ENCODE results near the gene GGCT. TPM values are rescaled to one million over a fixed set of nuclear protein-coding genes. Genes with fewer than 3 reads are reported as not detected.

The GGCT gene
- total RNA-seq, 2 donors from 2014 or later: 46.4 to 48.9 TPM

- Mint-ChIP-seq H3K27ac (peak overlapping the region; percentile 4), H3K27me3 (ENCODE audit: insufficient read depth) (peaks cover 48% of the 10 kb centered on the region), H3K4me3 (no peak overlapping the region), H3K36me3 (ENCODE audit: low read depth) (no peaks in the 10 kb centered on the region), H3K9me3 (no peaks in the 10 kb centered on the region), H3K4me1 (peaks cover 33% of the 10 kb centered on the region)
- no peak overlapping the region for H3K9ac ChIP-seq (ENCODE audit: extremely low read depth, low read length, poor library complexity, severe bottlenecking)
- TF ChIP-seq, protein P1, sequence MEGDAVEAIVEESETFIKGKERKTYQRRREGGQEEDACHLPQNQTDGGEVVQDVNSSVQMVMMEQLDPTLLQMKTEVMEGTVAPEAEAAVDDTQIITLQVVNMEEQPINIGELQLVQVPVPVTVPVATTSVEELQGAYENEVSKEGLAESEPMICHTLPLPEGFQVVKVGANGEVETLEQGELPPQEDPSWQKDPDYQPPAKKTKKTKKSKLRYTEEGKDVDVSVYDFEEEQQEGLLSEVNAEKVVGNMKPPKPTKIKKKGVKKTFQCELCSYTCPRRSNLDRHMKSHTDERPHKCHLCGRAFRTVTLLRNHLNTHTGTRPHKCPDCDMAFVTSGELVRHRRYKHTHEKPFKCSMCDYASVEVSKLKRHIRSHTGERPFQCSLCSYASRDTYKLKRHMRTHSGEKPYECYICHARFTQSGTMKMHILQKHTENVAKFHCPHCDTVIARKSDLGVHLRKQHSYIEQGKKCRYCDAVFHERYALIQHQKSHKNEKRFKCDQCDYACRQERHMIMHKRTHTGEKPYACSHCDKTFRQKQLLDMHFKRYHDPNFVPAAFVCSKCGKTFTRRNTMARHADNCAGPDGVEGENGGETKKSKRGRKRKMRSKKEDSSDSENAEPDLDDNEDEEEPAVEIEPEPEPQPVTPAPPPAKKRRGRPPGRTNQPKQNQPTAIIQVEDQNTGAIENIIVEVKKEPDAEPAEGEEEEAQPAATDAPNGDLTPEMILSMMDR (conservative IDR thresholded peaks at IDR 0.05): no peak
- peaks cover 4% of the 10 kb centered on the region for H3K4me1 ChIP-seq (ENCODE audit: control insufficient read depth, insufficient read depth, low read length)
- H3K27me3 ChIP-seq (ENCODE audit: control insufficient read depth, insufficient read depth, low read length, poor library complexity, severe bottlenecking): peaks cover 49% of the 10 kb centered on the region
- H3K36me3 ChIP-seq (ENCODE audit: control insufficient read depth, insufficient read depth, low read length): no peaks in the 10 kb centered on the region
- DNase-seq: no peak
- no peak overlapping the region for H3K27ac ChIP-seq (ENCODE audit: low read depth, low read length)
- no peak overlapping the region for H3K4me3 ChIP-seq (ENCODE audit: low read length)
- 92 to 100% methylated on average over 2 of the region's 2 CpGs for WGBS, 2 experiments (ENCODE audit: insufficient coverage in 1 of 2, insufficient read length in 1 of 2)
- H3K9me3 ChIP-seq (ENCODE audit: control insufficient read depth, low read length): no peaks in the 10 kb centered on the region
Observed at GRCh38 chr7:30471205-30471604, 33.4 kb downstream of the GGCT start.

DNA sequence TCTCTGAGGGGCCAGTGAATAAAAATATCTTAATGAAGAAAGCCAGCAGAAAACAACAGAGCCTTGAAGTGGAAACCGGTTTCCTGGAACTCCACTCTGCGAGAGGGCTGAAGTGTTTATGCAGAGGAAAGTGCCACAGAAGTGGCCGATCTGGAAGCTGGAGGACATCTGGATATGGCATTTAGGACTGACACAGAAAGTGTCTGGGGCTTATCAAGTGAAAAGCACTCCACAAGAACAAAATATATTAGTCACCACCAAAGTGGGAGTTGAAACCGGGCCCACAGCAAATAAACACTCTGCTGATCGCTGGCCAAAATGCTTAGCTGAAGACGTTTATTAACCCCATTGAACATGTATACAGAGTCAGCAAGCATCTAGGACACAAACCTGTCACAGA, 33.9 kb downstream of the GGCT start:
- peaks cover 45% of the 10 kb centered on the region for H3K27me3 ChIP-seq (ENCODE audit: control insufficient read depth, insufficient read depth, low read length, poor library complexity, severe bottlenecking)
- H3K9ac ChIP-seq (ENCODE audit: extremely low read depth, low read length, poor library complexity, severe bottlenecking): no peak overlapping the region
- no peak overlapping the region for H3K4me3 ChIP-seq (ENCODE audit: low read length)
- no peak for DNase-seq
- peaks cover 32% of the 10 kb centered on the region for H3K4me1 Mint-ChIP-seq
- H3K36me3 Mint-ChIP-seq (ENCODE audit: low read depth): no peaks in the 10 kb centered on the region
- peaks cover 44% of the 10 kb centered on the region for H3K27me3 Mint-ChIP-seq (ENCODE audit: insufficient read depth)
- H3K27ac ChIP-seq (ENCODE audit: low read depth, low read length): peak overlapping the region; percentile 33
- no peaks in the 10 kb centered on the region for H3K36me3 ChIP-seq (ENCODE audit: control insufficient read depth, insufficient read depth, low read length)
- peaks cover 4% of the 10 kb centered on the region for H3K4me1 ChIP-seq (ENCODE audit: control insufficient read depth, insufficient read depth, low read length)
- WGBS, 2 experiments (ENCODE audit: insufficient coverage in 1 of 2, insufficient read length in 1 of 2): 76 to 78% methylated on average over 6 of the region's 6 CpGs
- H3K4me3 Mint-ChIP-seq: no peak overlapping the region
- H3K9me3 Mint-ChIP-seq: no peaks in the 10 kb centered on the region
- H3K9me3 ChIP-seq (ENCODE audit: control insufficient read depth, low read length): no peaks in the 10 kb centered on the region
- TF ChIP-seq, protein P1 (conservative IDR thresholded peaks at IDR 0.05): no peak
- peak overlapping the region; percentile 4 for H3K27ac Mint-ChIP-seq

DNA sequence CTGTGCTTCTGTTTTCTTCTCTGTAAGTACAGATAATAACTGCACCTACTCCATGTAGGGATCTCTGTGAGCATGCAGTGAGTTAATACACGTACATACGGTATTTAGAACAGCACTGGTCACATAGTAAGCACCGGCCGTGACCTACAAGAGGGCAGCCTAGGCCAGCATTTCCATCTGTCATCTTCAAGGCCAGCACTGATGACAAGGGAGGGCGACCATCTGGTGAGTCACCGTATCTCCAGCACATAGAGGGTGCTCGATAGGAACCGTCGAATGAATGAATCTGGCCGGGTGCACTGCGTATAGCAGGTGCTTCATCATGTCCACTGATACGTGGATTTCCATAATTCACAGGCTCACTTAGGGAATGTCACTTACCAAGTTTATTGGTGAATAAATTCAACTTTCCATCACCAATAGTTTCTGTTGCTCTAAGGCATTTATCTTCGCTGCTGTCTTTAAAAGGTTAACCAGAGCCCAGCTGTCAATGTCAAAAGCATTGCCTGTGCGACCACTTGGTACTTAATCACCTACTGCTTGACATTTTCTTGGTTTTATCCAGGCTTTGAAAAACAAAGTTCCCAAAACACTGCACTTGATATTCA, 34.4 kb downstream of the GGCT start:
- Mint-ChIP-seq H3K4me1 (peaks cover 32% of the 10 kb centered on the region), H3K4me3 (no peak overlapping the region), H3K27me3 (ENCODE audit: insufficient read depth) (peaks cover 39% of the 10 kb centered on the region), H3K9me3 (no peaks in the 10 kb centered on the region), H3K27ac (no peak overlapping the region), H3K36me3 (ENCODE audit: low read depth) (no peaks in the 10 kb centered on the region)
- H3K9ac ChIP-seq (ENCODE audit: extremely low read depth, low read length, poor library complexity, severe bottlenecking): no peak overlapping the region
- no peak overlapping the region for H3K4me3 ChIP-seq (ENCODE audit: low read length)
- H3K4me1 ChIP-seq (ENCODE audit: control insufficient read depth, insufficient read depth, low read length): peaks cover 4% of the 10 kb centered on the region
- no peaks in the 10 kb centered on the region for H3K9me3 ChIP-seq (ENCODE audit: control insufficient read depth, low read length)
- 91 to 92% methylated on average over 12 to 14 of the region's 14 CpGs for WGBS, 2 experiments (ENCODE audit: insufficient coverage in 1 of 2, insufficient read length in 1 of 2)
- H3K27ac ChIP-seq (ENCODE audit: low read depth, low read length): peak overlapping the region; percentile 69
- H3K36me3 ChIP-seq (ENCODE audit: control insufficient read depth, insufficient read depth, low read length): no peaks in the 10 kb centered on the region
- H3K27me3 ChIP-seq (ENCODE audit: control insufficient read depth, insufficient read depth, low read length, poor library complexity, severe bottlenecking): peaks cover 40% of the 10 kb centered on the region
- TF ChIP-seq, protein P1 (conservative IDR thresholded peaks at IDR 0.05): no peak
- DNase-seq: peak; percentile 48

All from endodermal cell (in vitro differentiated cells).